GM18873 (cell line): ENCODE data around the gene TMEM117.
A peak's percentile ranks its signal among the peaks of the same experiment; 100 is the strongest.

ENCODE experiments used
- ATAC-seq: cut with Tn5 transposase; IDR thresholded peaks from one replicate; pipeline ENCODE4 v1.9.1; 2021; ENCODE audit warnings: mild to moderate bottlenecking, moderate library complexity, moderate number of reproducible peaks; ENCODE audit not compliant: unreplicated experiment, low FRiP score

TMEM117 gene

DNA sequence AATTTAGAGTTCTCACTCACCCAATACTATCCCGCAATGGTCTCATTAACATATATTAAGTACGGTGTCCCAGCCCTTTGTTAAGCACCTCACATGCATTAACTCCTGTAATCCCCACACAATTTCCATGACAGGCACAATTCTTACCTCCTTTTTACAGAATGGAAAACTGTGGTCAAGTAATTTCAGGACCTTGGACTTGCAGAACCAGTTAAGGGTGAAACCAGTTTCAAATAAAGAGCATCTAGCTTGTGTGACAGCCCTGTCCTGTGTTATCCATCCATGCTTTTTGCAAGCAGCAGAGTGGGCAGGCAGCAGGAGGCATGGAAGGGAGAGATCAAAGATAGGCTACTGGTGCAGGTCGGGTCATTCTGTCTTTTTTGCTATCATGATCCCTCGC, 569.4 kb downstream of the TMEM117 start:
- ATAC-seq: no peak

DNA sequence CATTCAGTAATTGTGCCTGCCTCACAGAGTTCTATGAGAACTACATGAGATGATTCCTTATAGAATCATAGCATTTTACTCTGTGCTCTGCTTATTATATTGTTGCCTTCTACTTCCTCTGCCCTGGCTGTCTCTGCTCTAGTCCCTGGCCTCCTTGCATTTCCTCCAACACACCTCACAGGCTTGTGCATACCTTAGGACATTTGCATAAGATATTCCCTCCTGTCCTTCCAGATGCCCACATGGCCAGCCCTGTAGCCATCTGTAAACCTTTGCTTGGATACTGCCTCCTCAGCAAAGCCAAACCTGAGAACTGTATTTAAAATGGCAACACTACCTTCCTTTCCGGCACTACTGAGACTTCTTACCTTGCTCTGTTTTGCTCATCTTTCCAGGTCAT, 586.7 kb downstream of the TMEM117 start:
- ATAC-seq: no peak

DNA sequence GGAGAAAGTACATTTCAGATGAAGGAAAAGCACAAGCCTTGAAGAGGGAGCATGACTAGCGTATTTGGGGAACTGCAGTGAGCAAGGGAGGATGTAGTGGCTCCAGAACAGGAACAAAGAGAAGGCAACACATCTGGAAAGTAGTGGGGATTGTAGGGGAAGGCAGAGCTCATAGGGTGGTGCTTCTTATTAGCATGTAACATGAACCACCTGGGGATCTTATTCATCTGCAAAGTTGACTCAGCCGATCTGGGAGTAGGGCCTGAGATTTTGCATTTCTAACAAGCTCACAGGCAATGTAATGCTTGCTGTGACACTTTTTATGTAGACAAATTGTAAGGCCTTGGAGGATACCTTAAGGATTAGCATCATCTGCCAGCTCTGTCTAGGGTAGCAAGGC, 592.9 kb downstream of the TMEM117 start:
- no peak for ATAC-seq

DNA sequence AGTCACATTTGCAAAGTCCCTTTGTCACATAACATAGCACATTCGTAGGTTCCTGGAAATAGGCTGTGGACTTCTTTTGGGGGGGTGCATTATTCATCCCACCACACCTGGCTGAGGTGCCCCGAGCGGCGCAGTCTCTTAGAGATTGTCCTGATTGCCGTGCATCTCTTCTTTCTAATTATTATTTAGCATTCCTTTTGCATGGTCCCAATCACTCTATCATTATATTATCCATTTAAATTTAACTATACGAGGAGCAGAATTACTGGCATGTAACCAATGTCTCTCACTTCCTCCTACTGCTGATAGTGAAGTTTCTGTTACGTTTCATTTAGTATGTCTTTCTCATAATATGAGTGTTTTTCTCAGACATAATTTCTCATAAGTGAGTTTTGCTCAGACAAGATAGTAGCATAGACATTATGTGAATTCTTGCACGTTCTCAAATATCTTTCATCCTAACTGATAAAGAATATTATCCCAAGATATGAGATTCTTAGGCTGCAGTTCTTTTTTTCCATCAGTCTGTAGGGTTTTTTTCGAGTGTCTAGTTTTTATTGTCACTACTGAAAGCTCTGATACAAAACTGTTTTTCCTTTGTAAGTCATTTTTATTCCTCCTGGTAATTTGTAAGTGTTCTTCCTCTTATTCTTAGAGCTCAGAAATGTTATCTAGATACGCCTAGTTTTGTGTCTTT, 595.9 kb downstream of the TMEM117 start:
- ATAC-seq: peak; percentile 78

DNA sequence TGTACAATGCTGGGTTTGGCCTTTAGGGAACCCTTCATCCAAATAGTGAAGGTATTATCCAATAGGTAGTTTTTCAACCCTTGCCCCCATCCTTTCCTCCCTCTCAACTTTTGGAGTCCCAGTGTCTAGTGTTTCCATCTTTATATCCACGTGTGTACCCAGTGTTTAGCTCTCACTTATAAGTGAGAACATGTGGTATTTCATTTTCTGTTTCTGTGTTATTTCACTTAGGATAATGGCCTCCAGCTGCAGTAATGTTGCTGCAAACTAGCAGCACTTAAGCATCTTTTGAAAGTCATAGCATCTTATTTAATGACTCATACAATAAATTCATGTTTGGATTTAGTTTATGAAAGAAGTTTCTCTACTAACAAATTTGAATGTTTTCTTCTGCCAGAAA, 597.8 kb downstream of the TMEM117 start:
- ATAC-seq: no peak

DNA sequence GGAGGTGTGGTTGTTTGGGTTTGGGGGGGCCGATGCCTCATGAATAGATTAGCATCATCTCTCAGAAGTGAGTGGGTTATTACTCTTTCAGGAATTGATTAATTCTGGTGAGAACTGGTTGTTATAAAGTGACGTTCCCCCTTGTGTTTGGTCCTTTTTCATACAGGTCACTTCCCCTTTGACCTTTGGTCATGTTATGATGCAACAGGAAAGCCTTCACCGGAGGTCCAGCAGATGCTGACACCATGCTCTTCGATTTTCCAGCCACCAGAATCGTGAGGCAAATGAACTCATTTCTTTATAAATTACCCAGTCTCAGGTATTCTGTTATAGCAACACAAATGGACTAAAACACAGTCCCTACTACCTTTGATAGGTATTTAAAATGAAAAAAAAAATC, 600.9 kb downstream of the TMEM117 start:
- ATAC-seq: no peak
